ENCODE results near the gene FMN1. TPM values are rescaled to one million over a fixed set of nuclear protein-coding genes. Genes with fewer than 3 reads are reported as not detected.

The FMN1 gene
- total and polyA plus RNA-seq, 2 experiments from 2014 or later: 0.53 to 1.8 TPM

DNA sequence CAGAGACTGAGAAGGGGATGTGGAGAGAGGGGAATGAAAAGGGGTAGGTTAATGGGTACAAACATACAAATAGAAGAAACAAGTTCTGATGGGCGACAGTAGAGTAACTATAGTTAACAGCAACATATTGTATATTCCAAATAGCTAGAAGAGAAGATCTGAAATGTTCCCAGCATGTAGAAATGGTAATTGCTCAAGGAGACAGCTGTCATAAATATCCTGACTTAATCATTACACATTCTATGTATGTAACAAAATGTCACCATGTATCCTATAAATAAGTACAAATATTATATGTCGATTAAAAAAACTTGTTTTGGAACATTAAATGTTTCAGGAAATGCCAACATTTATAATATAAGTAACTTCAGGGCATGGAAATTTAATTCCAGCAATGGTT lies 23.3 kb downstream of the FMN1 start:
- no peak for TF ChIP-seq CTCF (IDR thresholded peaks at IDR 0.05; ENCODE audit: low read depth, low read length)
- Histone ChIP-seq H3K4me1 (ENCODE audit: low read depth) (no peaks in the 10 kb centered on the region), H3K4me3 (no peak overlapping the region), H3K27ac (no peak overlapping the region), H3K9me3 (ENCODE audit: low read depth) (no peaks in the 10 kb centered on the region), H3K27me3 (no peaks in the 10 kb centered on the region), H3K36me3 (no peaks in the 10 kb centered on the region)
- DNase-seq (ENCODE audit: low read depth in 1 of 2, low spot score in 1 of 2): no peak

- Histone ChIP-seq H3K27me3 (no peaks in the 10 kb centered on the region), H3K9me3 (ENCODE audit: low read depth) (no peaks in the 10 kb centered on the region), H3K4me3 (no peak overlapping the region), H3K4me1 (ENCODE audit: low read depth) (no peaks in the 10 kb centered on the region), H3K27ac (no peak overlapping the region), H3K36me3 (no peaks in the 10 kb centered on the region)
- TF ChIP-seq CTCF (IDR thresholded peaks at IDR 0.05; ENCODE audit: low read depth, low read length): no peak
- no peak for DNase-seq (ENCODE audit: low read depth in 1 of 2, low spot score in 1 of 2)
Measured at GRCh38 chr15:33169625-33170024, 24.9 kb downstream of the FMN1 start.

GRCh38 chr15:33168444-33168843 lies 26.1 kb downstream of the FMN1 start:
- no peaks in the 10 kb centered on the region for H3K36me3 ChIP-seq
- no peaks in the 10 kb centered on the region for H3K4me1 ChIP-seq (ENCODE audit: low read depth)
- H3K27me3 ChIP-seq: no peaks in the 10 kb centered on the region
- no peaks in the 10 kb centered on the region for H3K9me3 ChIP-seq (ENCODE audit: low read depth)
- TF ChIP-seq CTCF (IDR thresholded peaks at IDR 0.05; ENCODE audit: low read depth, low read length): no peak
- H3K27ac ChIP-seq: no peak overlapping the region
- no peak overlapping the region for H3K4me3 ChIP-seq
- DNase-seq (ENCODE audit: low read depth in 1 of 2, low spot score in 1 of 2): no peak

DNA sequence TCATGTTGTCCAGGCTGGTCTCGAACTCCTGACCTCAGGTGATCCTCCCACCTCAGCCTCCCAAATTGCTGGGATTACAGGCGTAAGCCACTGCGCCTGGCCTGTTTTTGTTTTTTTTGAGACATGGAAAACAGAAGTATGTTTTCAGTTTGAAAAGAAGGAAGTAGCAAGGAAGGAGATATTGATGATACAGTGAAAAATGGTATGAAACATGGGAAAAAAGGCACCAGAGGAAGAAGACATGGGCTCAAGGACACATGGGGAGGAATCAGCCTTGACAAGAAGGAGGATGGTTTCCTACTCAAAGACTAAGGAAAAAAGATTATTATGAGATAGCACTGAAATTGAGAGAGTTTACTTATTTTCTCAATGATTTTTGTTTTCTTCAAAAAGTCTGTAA lies 30.7 kb downstream of the FMN1 start:
- DNase-seq (ENCODE audit: low read depth in 1 of 2, low spot score in 1 of 2): no peak
- no peaks in the 10 kb centered on the region for H3K9me3 ChIP-seq (ENCODE audit: low read depth)
- H3K36me3 ChIP-seq: no peaks in the 10 kb centered on the region
- no peaks in the 10 kb centered on the region for H3K27me3 ChIP-seq
- H3K4me3 ChIP-seq: no peak overlapping the region
- H3K27ac ChIP-seq: no peak overlapping the region
- H3K4me1 ChIP-seq (ENCODE audit: low read depth): peaks cover 6% of the 10 kb centered on the region
- TF ChIP-seq CTCF (IDR thresholded peaks at IDR 0.05; ENCODE audit: low read depth, low read length): no peak

- DNase-seq (ENCODE audit: low read depth in 1 of 2, low spot score in 1 of 2): no peak
- Histone ChIP-seq H3K4me3 (no peak overlapping the region), H3K27me3 (no peaks in the 10 kb centered on the region), H3K27ac (peak overlapping the region; percentile 41), H3K36me3 (no peaks in the 10 kb centered on the region), H3K4me1 (ENCODE audit: low read depth) (peaks cover 6% of the 10 kb centered on the region), H3K9me3 (ENCODE audit: low read depth) (no peaks in the 10 kb centered on the region)
- no peak for TF ChIP-seq CTCF (IDR thresholded peaks at IDR 0.05; ENCODE audit: low read depth, low read length)
Measured at GRCh38 chr15:33161209-33161608, 33.3 kb downstream of the FMN1 start.

Measured in cardiac muscle cell (in vitro differentiated cells and primary cell).